ENCODE measurements around the gene GTPBP4.

Gene GTPBP4

GRCh38 chr10:1025683-1026082 is 37.4 kb downstream of the GTPBP4 start, which contains the start of gene IDI2:
Gene IDI2 (minus strand): TSS chr10:1025859. CDS start chr10:1024723, 1,136 bp downstream.
- no peak for TF ChIP-seq CTCF (conservative IDR thresholded peaks at IDR 0.05; ENCODE audit: low read length)
- no peak within 1 kb of the TSS for H3K4me3 ChIP-seq (ENCODE audit: low read length)
- no peak for DNase-seq (ENCODE audit: low read depth)

- H3K4me3 ChIP-seq (ENCODE audit: low read length) = no peak overlapping the region
- DNase-seq (ENCODE audit: low read depth) = no peak
- TF ChIP-seq CTCF (conservative IDR thresholded peaks at IDR 0.05; ENCODE audit: low read length) = no peak
Measured at GRCh38 chr10:1026578-1026977, 38.3 kb downstream of the GTPBP4 start.

GRCh38 chr10:1029838-1030237 is 41.6 kb downstream of the GTPBP4 start:
- no peak overlapping the region for H3K4me3 ChIP-seq (ENCODE audit: low read length)
- no peak for DNase-seq (ENCODE audit: low read depth)
- TF ChIP-seq CTCF (conservative IDR thresholded peaks at IDR 0.05; ENCODE audit: low read length) = no peak

GRCh38 chr10:1033601-1034000 is 45.4 kb downstream of the GTPBP4 start:
- no peak overlapping the region for H3K4me3 ChIP-seq (ENCODE audit: low read length)
- TF ChIP-seq CTCF (conservative IDR thresholded peaks at IDR 0.05; ENCODE audit: low read length) = no peak
- no peak for DNase-seq (ENCODE audit: low read depth)

GRCh38 chr10:1034758-1035157 is 46.5 kb downstream of the GTPBP4 start:
- DNase-seq (ENCODE audit: low read depth) = no peak
- no peak for TF ChIP-seq CTCF (conservative IDR thresholded peaks at IDR 0.05; ENCODE audit: low read length)
- no peak overlapping the region for H3K4me3 ChIP-seq (ENCODE audit: low read length)

- DNase-seq (ENCODE audit: low read depth) = no peak
- no peak overlapping the region for H3K4me3 ChIP-seq (ENCODE audit: low read length)
- TF ChIP-seq CTCF (conservative IDR thresholded peaks at IDR 0.05; ENCODE audit: low read length) = no peak
Measured at GRCh38 chr10:1035201-1035600, 47.0 kb downstream of the GTPBP4 start.

- DNase-seq (ENCODE audit: low read depth) = no peak
- no peak overlapping the region for H3K4me3 ChIP-seq (ENCODE audit: low read length)
Measured at GRCh38 chr10:1036341-1036791, 48.1 kb downstream of the GTPBP4 start.

More at GRCh38 chr10:1036341-1036791, 48.1 kb downstream of the GTPBP4 start:
- no peak for TF ChIP-seq CTCF (conservative IDR thresholded peaks at IDR 0.05; ENCODE audit: low read length)

All from AG10803 (cell line).